ENCODE results near the gene KCNJ5. TPM values are rescaled to one million over a fixed set of nuclear protein-coding genes. Genes with fewer than 3 reads are reported as not detected.

KCNJ5 gene
- total RNA-seq, 2 experiments from 2014 or later, result not detected

GRCh38 chr11:128876133-128876650 lies 15.0 kb upstream of the KCNJ5 start:
- POLR2A ChIA-PET, result no interaction called here

GRCh38 chr11:128877726-128878125 lies 13.4 kb upstream of the KCNJ5 start:
- Mint-ChIP-seq H3K4me1 (ENCODE audit: low read depth) (no peaks in the 10 kb centered on the region), H3K27me3 (peaks cover 9% of the 10 kb centered on the region), H3K9me3 (no peaks in the 10 kb centered on the region), H3K36me3 (ENCODE audit: low read depth) (no peaks in the 10 kb centered on the region), H3K4me3 (no peak overlapping the region), H3K27ac (no peak overlapping the region)
- DNase-seq (no peak), ATAC-seq (no peak)
- no peak for TF ChIP-seq CTCF (IDR thresholded peaks at IDR 0.05)
- intact Hi-C loops (cut with micrococcal nuclease), result no loop called here
- POLR2A ChIA-PET, result no interaction called here
- CTCF ChIA-PET, result interaction anchor here (2.8 kb wide), 1 partner anchor 79 kb away, joined by 13 read pairs; no protein-coding TSS in a partner anchor

More at GRCh38 chr11:128876133-128876650, 15.0 kb upstream of the KCNJ5 start:
- H3K4me1 Mint-ChIP-seq (ENCODE audit: low read depth), result no peaks in the 10 kb centered on the region
- no peak for DNase-seq
- no peak for ATAC-seq
- intact Hi-C loops (cut with micrococcal nuclease), result no loop called here
- no peak overlapping the region for H3K27ac Mint-ChIP-seq
- H3K9me3 Mint-ChIP-seq, result no peaks in the 10 kb centered on the region
- no peak for TF ChIP-seq CTCF (IDR thresholded peaks at IDR 0.05)
- H3K27me3 Mint-ChIP-seq, result peaks cover 1% of the 10 kb centered on the region
- CTCF ChIA-PET, result interaction anchor here (1.0 to 1.7 kb wide), 2 partner anchors 9 to 80 kb away, joined by 3 to 5 read pairs; no protein-coding TSS in a partner anchor
- no peaks in the 10 kb centered on the region for H3K36me3 Mint-ChIP-seq (ENCODE audit: low read depth)
- H3K4me3 Mint-ChIP-seq, result no peak overlapping the region

GRCh38 chr11:128878455-128878854 lies 12.7 kb upstream of the KCNJ5 start:
- Mint-ChIP-seq H3K4me1 (ENCODE audit: low read depth) (no peaks in the 10 kb centered on the region), H3K27me3 (peaks cover 16% of the 10 kb centered on the region), H3K9me3 (no peaks in the 10 kb centered on the region), H3K4me3 (no peak overlapping the region), H3K27ac (no peak overlapping the region), H3K36me3 (ENCODE audit: low read depth) (no peaks in the 10 kb centered on the region)
- POLR2A ChIA-PET, result no interaction called here
- intact Hi-C loops (cut with micrococcal nuclease), result no loop called here
- TF ChIP-seq CTCF (IDR thresholded peaks at IDR 0.05), result no peak
- no peak for DNase-seq
- no peak for ATAC-seq
- CTCF ChIA-PET, result interaction anchor here (1.3 to 2.8 kb wide), 2 partner anchors 28 to 78 kb away, joined by 3 to 13 read pairs; no protein-coding TSS in a partner anchor

- ChIA-PET POLR2A (interaction anchor here (0.5 kb wide), 1 partner anchor 726 kb away, joined by 3 read pairs; no protein-coding TSS in a partner anchor), CTCF (interaction anchor here (2.8 kb wide), 1 partner anchor 77 kb away, joined by 13 read pairs; no protein-coding TSS in a partner anchor)
- ATAC-seq, result no peak
- peaks cover 19% of the 10 kb centered on the region for H3K27me3 Mint-ChIP-seq
- no peak overlapping the region for H3K4me3 Mint-ChIP-seq
- intact Hi-C loops (cut with micrococcal nuclease), result no loop called here
- H3K27ac Mint-ChIP-seq, result no peak overlapping the region
- no peaks in the 10 kb centered on the region for H3K4me1 Mint-ChIP-seq (ENCODE audit: low read depth)
- no peaks in the 10 kb centered on the region for H3K36me3 Mint-ChIP-seq (ENCODE audit: low read depth)
- no peak for DNase-seq
- TF ChIP-seq CTCF (IDR thresholded peaks at IDR 0.05), result no peak
- no peaks in the 10 kb centered on the region for H3K9me3 Mint-ChIP-seq
Observed at GRCh38 chr11:128879817-128880216, 11.3 kb upstream of the KCNJ5 start.

GRCh38 chr11:128881221-128881620 lies 9.9 kb upstream of the KCNJ5 start:
- intact Hi-C loops (cut with micrococcal nuclease), result no loop called here
- no peak for ATAC-seq
- TF ChIP-seq CTCF (IDR thresholded peaks at IDR 0.05), result no peak
- H3K4me1 Mint-ChIP-seq (ENCODE audit: low read depth), result no peaks in the 10 kb centered on the region
- POLR2A ChIA-PET, result no interaction called here
- DNase-seq, result no peak
- no peak overlapping the region for H3K4me3 Mint-ChIP-seq
- peaks cover 24% of the 10 kb centered on the region for H3K27me3 Mint-ChIP-seq
- no peak overlapping the region for H3K27ac Mint-ChIP-seq
- H3K9me3 Mint-ChIP-seq, result no peaks in the 10 kb centered on the region
- CTCF ChIA-PET, result interaction anchor here (0.8 to 2.1 kb wide), 4 partner anchors 17 to 723 kb away, joined by 3 to 24 read pairs (median 3); no protein-coding TSS in a partner anchor
- H3K36me3 Mint-ChIP-seq (ENCODE audit: low read depth), result no peaks in the 10 kb centered on the region

Measured in activated CD8-positive, alpha-beta T cell treated with anti-CD3 and anti-CD28 coated beads for 36 hours (primary cell).